Upper lobe of left lung (tissue), 6 donors: ENCODE results near the gene RALGAPA2. TPM values are rescaled to one million over a fixed set of nuclear protein-coding genes. Genes with fewer than 3 reads are reported as not detected.

Experiments
- ATAC-seq, 2 donors: fragments of 200-7000 bp; cut with Tn5 transposase; one replicate each; pipeline ENCODE4 v1.9.1; 2022; ENCODE audit warnings: mild to moderate bottlenecking in 2 of 2, moderate library complexity in 2 of 2; ENCODE audit not compliant: low FRiP score in 2 of 2
- DNase-seq, 2 donors: peaks; one replicate each; pipeline ENCODE4 v3.0.0-alpha.2; 2019 to 2020
- H3K27ac ChIP-seq, 4 donors: fragments of 200-600 bp; sonication (generic); one replicate each; pipeline ENCODE4 v1.5.1; 2016 to 2019
- H3K27me3 ChIP-seq, 4 donors: fragments of 200-600 bp; sonication (generic); one replicate each; pipeline ENCODE4 v1.5.1; 2017 to 2019
- H3K36me3 ChIP-seq, 4 donors: fragments of 200-600 bp; sonication (generic); one replicate each; pipeline ENCODE4 v1.5.1; 2016 to 2019
- H3K4me1 ChIP-seq, 4 donors: fragments of 200-600 bp; sonication (generic); one replicate each; pipeline ENCODE4 v1.5.1; 2018 to 2019
- H3K4me3 ChIP-seq, 4 donors: fragments of 200-600 bp; sonication (generic); one replicate each; pipeline ENCODE4 v1.5.1; 2017 to 2019; ENCODE audit warnings: mild to moderate bottlenecking in 2 of 4, moderate library complexity in 1 of 4
- H3K9me3 ChIP-seq, 4 donors: fragments of 200-600 bp; sonication (generic); one replicate each; pipeline ENCODE4 v1.5.1; 2018 to 2019
- EP300 ChIP-seq, 4 donors: sonication (generic); formaldehyde crosslinking; IDR thresholded peaks; one replicate each; pipeline ENCODE4 v1.5.1; 2017; ENCODE audit warnings: antibody characterized with exemption in 4 of 4, control low read depth in 2 of 4
- POLR2A ChIP-seq, 4 donors: fragments of 450-650 bp; IDR thresholded peaks; one replicate each; pipeline ENCODE4 v1.5.1; 2016 to 2017; ENCODE audit warnings: antibody characterized with exemption in 4 of 4, mild to moderate bottlenecking in 2 of 4
- POLR2AphosphoS5 ChIP-seq, 2 donors: sonication (generic); formaldehyde crosslinking; IDR thresholded peaks; one replicate each; pipeline ENCODE4 v1.5.1; 2017; ENCODE audit warnings: antibody characterized with exemption in 2 of 2
- WGBS, 2 donors: methylation state at CpG; one replicate each; pipeline ENCODE4 v1.1.5; 2017 to 2018; 5-methylcytosine and 5-hydroxymethylcytosine counted together
- total RNA-seq, 6 donors: library from RNA; depleted of rRNA in 4 of 6; stranded (reverse); fragments of >200 nt in 4 of 6; gene quantifications; one replicate each; pipeline versions ENCODE4 v1.1.0 to v1.2.1, GENCODE V29; 2016 to 2021
- TF ChIP-seq, protein P1 (sequence below), 6 experiments: fragments of 450-650 bp in 4 of 6; fragments of 200-600 bp in 2 of 6; sonication (generic) in 2 of 6; IDR thresholded peaks; one replicate each; pipeline ENCODE4 v1.5.1; 2016 to 2019; ENCODE audit warnings: antibody characterized with exemption in 6 of 6
- donor health status: DM: no; HTN: no; CAD: no; lungs with moderate emphysema.
- donor health status: DM: no; HTN: yes; CAD: no; lungs with severe emphysema.

RALGAPA2 gene
- total RNA-seq, 6 donors from 2014 or later = 50.8 to 95.3 (median 65.3) TPM

DNA sequence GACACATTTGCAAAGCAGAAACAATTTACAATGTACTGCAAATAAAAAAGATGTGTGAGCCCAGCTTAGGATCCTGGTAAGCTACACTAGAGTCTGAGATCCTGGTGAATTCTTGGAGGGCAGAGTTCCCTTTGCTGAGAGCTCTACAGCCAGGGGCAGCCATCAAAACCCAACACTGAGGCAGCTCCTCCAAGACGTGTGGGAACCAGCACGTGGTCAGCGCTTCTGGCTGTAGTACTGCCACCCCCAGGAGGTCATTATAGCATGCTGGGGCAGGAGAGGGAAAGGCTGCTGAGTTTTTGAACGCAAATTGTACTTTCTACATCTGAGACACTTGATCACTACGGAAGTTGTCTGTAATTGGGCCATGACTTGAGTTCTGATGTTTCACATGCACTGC, 213.0 kb downstream of the RALGAPA2 start:
- Histone ChIP-seq H3K27ac (no peak overlapping the region), H3K27me3 (no peaks in the 10 kb centered on the region), H3K4me3 (no peak overlapping the region), H3K9me3 (no peaks in the 10 kb centered on the region), H3K4me1 (peaks cover 4 to 14% (median 10%) of the 10 kb centered on the region in 4 donors), H3K36me3 (peaks cover 27 to 98% (median 48%) of the 10 kb centered on the region in 4 donors)
- WGBS, 2 donors = 87 to 90% methylated on average over 3 to 5 of the region's 5 CpGs
- TF ChIP-seq EP300 (IDR thresholded peaks at IDR 0.05) = no peak
- TF ChIP-seq POLR2AphosphoS5 (IDR thresholded peaks at IDR 0.05) = no peak
- TF ChIP-seq POLR2A (IDR thresholded peaks at IDR 0.05) = no peak
- TF ChIP-seq, protein P1, sequence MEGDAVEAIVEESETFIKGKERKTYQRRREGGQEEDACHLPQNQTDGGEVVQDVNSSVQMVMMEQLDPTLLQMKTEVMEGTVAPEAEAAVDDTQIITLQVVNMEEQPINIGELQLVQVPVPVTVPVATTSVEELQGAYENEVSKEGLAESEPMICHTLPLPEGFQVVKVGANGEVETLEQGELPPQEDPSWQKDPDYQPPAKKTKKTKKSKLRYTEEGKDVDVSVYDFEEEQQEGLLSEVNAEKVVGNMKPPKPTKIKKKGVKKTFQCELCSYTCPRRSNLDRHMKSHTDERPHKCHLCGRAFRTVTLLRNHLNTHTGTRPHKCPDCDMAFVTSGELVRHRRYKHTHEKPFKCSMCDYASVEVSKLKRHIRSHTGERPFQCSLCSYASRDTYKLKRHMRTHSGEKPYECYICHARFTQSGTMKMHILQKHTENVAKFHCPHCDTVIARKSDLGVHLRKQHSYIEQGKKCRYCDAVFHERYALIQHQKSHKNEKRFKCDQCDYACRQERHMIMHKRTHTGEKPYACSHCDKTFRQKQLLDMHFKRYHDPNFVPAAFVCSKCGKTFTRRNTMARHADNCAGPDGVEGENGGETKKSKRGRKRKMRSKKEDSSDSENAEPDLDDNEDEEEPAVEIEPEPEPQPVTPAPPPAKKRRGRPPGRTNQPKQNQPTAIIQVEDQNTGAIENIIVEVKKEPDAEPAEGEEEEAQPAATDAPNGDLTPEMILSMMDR (IDR thresholded peaks at IDR 0.05) = no peak
- DNase-seq = no peak
- no peak for ATAC-seq

DNA sequence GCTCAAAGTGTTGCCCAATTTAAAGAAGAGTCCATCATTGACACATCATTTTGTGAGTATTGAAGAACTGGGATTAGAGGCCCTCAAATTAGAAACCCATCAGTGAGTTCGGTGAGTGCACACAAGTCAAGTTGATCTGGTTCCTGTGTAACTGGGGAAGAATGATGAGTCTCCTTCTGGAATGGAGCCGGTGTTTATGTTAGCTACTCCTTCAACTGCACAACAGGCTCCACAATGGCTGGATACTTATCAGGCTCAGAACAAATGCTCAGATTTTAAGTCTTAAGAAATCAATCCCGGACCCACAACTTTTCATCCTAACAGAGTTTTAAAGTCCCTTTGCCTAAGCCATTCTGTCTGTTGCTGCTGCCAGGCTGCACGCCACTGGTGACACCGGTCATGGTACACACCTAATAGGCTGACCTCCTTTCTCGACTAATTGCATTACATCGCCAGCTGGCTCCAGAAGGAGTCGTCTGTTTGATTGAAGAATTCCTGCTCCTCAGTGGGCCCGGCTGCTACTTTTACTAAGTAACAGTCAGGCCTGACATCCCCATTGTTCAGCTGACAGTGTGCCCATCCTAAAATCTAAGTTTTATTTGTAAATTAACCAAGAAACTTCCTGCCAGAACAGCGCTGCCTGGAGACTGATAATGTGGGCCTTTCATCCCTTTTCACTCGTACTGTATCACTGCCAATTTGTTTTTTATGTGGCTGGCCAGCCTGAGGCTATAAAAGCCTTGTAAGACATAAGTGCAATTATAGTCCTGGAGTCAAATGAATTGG, 214.2 kb downstream of the RALGAPA2 start:
- H3K27ac ChIP-seq = peak overlapping the region in 1 of 4 donors; percentile 53
- H3K36me3 ChIP-seq = peaks cover 22 to 97% (median 44%) of the 10 kb centered on the region in 4 donors
- H3K4me1 ChIP-seq = peaks cover 4 to 14% (median 10%) of the 10 kb centered on the region in 4 donors
- H3K4me3 ChIP-seq = no peak overlapping the region
- ATAC-seq = no peak
- WGBS, 2 donors = 56 to 59% methylated on average over 11 of the region's 11 CpGs
- no peaks in the 10 kb centered on the region for H3K9me3 ChIP-seq
- no peak for DNase-seq
- no peak for TF ChIP-seq POLR2AphosphoS5 (IDR thresholded peaks at IDR 0.05)
- TF ChIP-seq EP300 (IDR thresholded peaks at IDR 0.05) = no peak
- TF ChIP-seq, protein P1 (IDR thresholded peaks at IDR 0.05) = no peak
- no peaks in the 10 kb centered on the region for H3K27me3 ChIP-seq

DNA sequence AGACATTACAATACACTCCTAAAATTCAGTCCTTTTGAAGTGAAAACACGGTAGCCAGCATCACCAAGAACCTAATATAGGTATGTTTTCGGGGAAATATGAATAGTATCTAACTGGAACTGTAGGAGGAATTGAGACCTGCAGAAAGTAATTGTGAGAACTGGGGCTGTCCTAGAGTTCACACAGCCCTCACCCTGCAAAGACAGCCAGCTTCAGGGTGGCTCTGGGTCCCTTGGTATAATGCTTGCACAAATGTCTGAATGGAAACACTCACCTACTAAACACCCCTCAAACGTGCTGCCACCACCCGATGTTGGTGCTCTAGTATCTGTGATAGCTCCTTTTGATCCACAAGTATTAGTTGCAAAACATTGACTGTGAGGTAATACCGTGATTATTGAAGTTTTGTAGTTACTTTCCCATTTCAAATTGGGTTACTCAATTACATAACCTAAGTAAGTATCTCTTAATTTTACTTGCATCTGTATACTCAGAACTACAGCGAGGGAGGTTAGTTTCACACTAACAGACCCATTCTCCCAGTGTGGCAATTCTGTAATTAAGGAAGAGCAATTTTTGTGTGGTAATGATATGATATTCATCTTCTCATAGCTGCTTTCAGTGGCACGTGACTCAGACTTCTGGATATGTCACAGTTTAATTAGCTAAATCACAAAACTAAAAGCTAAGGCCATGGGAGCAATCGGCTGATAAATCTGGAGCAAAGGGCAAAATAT, 215.0 kb downstream of the RALGAPA2 start:
- Histone ChIP-seq H3K36me3 (peaks cover 15 to 92% (median 39%) of the 10 kb centered on the region in 4 donors), H3K27ac (no peak overlapping the region), H3K9me3 (no peaks in the 10 kb centered on the region), H3K4me1 (peaks cover 4 to 18% (median 10%) of the 10 kb centered on the region in 4 donors), H3K27me3 (no peaks in the 10 kb centered on the region), H3K4me3 (no peak overlapping the region)
- TF ChIP-seq, protein P1 (IDR thresholded peaks at IDR 0.05) = no peak
- TF ChIP-seq POLR2AphosphoS5 (IDR thresholded peaks at IDR 0.05) = no peak
- TF ChIP-seq EP300 (IDR thresholded peaks at IDR 0.05) = no peak
- no peak for DNase-seq
- WGBS, 2 donors = 75 to 79% methylated on average over 8 of the region's 8 CpGs
- no peak for ATAC-seq

DNA sequence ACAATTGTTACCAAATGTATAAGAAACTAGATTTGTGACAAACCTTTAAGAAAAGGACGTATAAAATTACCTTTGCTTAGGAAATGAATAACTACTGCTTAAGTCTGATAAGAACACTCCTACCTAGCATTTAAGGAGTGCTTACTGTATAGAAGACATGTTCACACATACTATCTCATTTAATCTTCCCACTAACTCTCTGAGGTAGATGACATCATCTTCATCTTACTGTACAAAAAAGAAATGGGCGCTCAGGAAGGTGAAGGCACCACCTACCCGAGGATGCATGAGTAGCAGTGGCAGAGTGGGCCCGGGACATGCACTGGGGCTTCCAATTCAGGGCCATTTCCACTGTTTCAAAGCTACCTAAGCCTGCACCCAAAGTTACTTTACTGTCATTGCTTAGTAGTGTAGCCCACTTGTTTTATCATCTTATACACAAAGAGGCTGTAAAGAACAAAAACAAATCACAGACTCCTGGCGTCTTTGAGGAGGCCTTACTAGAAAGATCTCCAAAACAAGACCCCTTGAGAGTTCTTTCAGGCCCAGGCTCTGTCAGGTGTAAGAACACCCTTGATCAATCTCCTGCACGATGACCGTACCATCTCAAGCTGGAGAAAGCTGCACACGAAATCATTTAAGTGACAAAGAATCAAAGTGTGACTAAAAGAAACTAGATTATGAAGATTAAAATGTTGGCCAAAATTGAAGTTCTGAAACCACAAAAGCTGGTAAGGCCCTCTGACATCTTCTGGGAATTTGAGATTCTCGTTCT, 216.5 kb downstream of the RALGAPA2 start:
- Histone ChIP-seq H3K27ac (no peak overlapping the region), H3K4me1 (peaks cover 4 to 18% (median 10%) of the 10 kb centered on the region in 4 donors), H3K36me3 (peaks cover 16 to 91% (median 30%) of the 10 kb centered on the region in 4 donors), H3K27me3 (no peaks in the 10 kb centered on the region), H3K4me3 (no peak overlapping the region), H3K9me3 (no peaks in the 10 kb centered on the region)
- TF ChIP-seq POLR2AphosphoS5 (IDR thresholded peaks at IDR 0.05) (no peak), POLR2A (IDR thresholded peaks at IDR 0.05) (no peak), EP300 (IDR thresholded peaks at IDR 0.05) (no peak)
- TF ChIP-seq, protein P1 (IDR thresholded peaks at IDR 0.05) = no peak
- DNase-seq = no peak
- WGBS, 2 donors = 93% methylated on average over 9 of the region's 9 CpGs
- ATAC-seq = no peak
